Measurements from ENCODE around the gene FUT3.
A peak's percentile ranks its signal among the peaks of the same experiment; 100 is the strongest.
"Not testable (repeated sequence)": the region's sequence is repeated elsewhere in the genome, so short reads cannot be mapped to it uniquely, and the experiment has no call there.

FUT3 gene

DNA sequence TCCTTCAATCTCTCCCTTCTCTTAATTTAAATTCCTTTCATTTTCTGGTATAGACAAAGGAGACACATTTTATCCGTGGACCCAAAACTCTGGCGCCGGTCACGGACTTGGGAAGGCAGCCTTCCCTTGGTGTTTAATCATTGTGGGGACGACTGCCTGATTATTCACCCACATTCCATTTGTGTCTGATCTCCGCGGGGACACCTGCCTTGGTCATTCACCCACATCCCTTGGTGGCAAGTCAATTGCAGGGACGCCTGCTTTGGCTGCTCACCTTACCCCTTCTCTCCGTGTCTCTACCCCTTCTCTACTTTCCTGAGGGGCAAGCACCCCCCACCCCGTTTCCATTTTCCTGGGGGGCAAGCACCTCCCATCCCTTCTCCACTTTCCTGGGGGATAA is 3.4 kb downstream of the FUT3 start:
- DNase-seq (ENCODE audit: low read depth), result not testable (repeated sequence)

GRCh38 chr19:5844456-5845433 is 6.5 kb downstream of the FUT3 start:
- DNase-seq (ENCODE audit: low read depth), result no peak

DNA sequence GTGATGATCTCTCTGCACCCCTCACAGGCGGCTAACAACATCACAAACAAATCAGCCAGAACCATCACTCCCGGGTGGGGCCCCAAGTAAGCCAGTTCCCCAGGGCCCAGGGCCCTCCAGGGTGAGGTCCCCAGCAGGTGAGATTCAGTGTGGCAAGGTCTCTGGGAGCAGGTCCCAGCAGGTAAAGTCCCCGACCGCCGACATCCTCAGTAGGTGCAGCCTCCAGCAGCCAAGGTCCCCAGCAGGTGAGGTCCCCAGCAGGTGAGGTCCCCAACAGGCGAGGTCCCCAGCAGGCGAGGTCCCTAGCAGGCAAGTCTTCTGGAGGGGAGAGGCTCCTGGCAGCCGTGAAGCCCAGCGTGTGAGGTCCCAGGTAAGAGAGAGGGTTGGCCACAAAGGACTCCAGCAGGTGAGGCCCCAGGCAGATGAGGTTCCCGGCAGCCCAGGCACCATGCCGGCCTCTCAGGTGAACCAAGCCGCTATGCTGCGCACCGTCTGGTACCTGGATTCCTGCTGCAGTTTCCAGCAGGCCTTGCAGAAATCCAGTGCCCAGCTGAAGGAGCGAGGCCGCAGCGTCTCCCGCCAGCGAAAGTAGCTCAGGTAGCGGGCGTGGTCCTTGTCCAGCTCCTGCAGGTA is 7.8 kb downstream of the FUT3 start:
- no peak for DNase-seq (ENCODE audit: low read depth)

GRCh38 chr19:5841735-5842111 is 9.5 kb downstream of the FUT3 start:
- not testable (repeated sequence) for DNase-seq (ENCODE audit: low read depth)

DNA sequence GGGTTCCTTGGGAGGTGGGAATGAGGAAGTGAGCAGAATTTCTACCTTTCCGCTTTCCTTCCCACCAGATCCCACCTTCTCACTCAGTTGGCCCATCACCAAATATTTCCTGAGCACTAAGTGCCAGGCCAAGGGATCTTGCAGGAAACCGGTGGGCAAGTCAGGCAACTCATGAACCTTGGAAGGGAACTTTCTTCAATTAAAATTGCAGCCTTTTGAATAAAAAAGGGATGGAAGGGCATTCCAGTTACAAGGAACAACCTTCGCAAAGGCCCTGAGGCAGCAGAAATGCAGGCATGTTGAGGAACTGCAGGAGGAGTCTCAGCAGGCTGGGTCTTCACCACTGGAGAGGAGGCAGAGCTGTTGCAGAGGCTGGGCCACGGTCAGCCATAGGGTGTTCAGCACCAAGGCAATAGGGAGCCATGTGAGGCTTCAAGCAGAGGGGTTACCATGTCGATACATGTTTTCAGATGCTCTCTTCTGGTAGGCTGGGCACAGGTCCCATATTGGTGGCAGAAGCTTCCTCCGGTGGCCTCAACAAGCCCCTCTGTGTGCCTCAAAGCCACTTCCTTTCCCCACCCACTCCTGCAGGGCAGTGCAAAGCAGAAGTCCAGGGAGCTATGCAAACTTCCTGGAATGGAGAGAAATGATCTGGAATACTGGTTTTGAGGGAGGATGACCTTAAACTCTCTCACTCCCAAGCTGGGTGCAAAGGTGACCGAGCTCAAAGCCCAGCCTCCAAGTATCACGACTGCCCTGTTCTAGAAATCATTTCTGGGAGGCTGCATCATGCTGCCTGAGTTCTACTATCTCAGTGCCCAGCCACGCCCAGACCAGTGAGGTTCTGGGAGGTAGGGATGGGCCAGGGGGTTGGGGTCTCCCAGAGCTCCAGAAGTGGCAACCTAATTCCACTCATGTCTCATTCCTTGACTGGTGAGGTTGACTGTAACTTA is 11.9 kb downstream of the FUT3 start, which contains the start of gene FUT6:
Gene FUT6, minus strand, starts transcription at position 638 of the 953 bp plus-strand sequence. CDS start 7,135 bp downstream, outside the sequence.
- DNase-seq (ENCODE audit: low read depth), result no peak

DNA sequence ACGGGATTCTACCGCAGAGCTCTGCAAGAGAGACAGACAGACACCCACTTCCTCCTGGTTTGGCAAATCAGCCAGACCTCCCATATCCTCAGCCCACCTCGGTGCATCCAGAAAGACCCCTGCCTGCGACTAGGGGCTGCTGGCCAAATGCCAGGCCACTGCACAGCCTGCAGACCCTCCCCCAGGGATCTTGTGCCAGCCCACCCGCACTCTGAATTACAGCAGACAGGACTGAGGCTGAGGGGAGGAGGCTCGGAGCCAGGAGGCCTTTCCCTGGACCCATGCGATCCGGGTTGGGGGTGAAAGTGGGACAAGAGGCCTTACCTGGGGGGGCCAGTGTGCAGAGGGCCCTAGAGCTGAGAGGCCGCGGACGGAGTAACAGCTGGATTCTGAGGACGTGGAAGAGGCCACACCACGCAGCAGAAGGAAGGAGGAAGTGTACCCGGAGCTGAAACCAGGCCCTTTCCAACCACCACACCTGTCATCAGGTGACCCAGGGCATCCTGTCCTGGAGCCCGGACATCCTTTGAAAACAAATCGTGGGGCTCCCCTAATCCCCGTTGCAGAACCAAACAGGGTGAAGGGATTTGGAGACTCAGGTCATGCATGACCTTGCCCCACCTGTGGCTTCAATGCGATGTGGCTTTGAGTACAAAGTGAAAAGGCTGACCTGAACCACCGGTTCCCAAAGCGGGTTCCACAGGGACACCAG is 12.7 kb downstream of the FUT3 start:
- DNase-seq (ENCODE audit: low read depth), result no peak

GRCh38 chr19:5837761-5838352 is 13.4 kb downstream of the FUT3 start:
- no peak for DNase-seq (ENCODE audit: low read depth)

GRCh38 chr19:5832527-5833216 is 18.6 kb downstream of the FUT3 start:
- DNase-seq (ENCODE audit: low read depth), result no peak

- DNase-seq (ENCODE audit: low read depth), result no peak
These were observed 19.2 kb downstream of the FUT3 start for GRCh38 chr19:5832061-5832460.

- no peak for DNase-seq (ENCODE audit: low read depth)
These were observed 20.1 kb downstream of the FUT3 start for GRCh38 chr19:5831159-5831558.

DNA sequence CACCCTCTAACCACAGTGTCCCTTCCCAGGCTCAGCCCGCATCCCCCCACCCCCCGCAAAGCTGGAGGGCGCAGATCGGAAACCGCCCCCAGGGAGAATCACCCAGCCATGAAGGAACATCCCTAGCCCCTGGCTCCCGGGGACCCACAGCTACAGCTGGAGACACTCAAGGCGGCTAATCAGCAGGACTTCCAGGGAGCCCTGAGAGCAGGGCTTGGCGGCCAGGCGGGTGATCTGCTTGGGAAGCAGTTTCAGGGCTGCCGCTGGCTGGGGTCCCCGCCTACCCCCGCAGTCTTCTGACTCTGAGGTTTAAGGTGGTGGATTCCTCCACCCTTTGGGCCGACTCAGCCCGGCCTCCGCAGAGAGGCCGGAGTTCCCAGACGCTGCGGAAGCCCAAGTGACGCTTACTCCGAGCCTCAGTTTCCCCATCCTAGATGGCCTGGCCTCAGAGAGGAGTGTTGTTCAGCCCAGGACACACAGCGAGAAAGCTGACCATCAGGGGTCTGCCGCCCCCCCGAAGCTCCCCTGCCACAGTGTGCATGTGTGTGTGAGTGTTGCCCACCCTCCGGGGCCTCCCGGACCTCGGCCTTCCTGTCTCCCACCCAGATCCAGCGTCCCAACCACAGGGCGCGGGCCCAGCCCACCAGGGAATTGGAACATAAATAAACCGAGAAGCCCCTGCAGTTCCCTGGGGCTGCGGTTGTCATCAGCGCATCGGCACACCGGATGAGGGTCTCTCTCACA is 21.5 kb downstream of the FUT3 start:
- no peak for DNase-seq (ENCODE audit: low read depth)

DNA sequence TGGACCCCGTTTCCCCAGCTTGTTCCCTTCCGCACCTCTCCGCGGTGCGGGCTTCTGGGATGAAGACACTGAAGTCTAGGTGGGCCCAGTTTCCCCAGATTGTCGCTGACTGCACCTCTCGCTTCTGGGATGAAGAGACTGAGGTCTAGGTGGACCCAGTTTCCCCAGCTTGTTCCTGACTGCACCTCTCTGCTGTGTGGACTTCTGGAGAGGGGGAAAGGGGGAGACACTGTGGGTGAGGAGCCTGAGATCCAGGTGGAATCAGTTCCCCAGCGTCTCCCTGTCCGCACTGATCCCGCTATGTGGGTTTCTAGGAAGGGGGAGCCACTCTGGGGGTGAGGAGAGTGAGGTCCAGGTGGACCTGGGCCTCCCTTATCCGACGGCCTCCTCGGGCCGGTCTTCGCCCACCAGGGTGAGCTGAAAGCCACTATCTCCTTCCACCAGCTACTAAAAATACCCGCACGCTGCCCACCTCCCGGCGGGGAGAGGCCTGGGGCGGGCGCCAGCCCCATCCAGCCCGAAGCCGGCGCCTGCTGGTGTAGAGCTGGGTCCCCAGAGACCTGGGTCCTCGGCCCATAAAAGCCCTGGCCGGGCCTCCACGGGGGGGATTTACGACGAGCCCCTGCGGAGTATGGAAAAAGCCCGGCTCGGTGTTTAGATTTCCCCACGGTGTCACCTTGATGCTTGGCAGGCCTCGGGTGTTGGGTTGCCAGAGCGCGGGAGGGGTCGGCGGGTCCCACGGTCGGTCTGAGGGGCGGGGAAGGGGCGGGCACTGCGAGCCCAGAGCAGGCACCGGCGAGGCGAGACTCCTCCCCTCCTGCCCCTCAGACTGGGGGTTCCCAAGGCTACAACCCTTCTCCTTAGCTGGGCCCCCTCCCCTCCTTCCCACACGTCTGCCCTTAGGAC is 22.3 kb downstream of the FUT3 start:
- peak; percentile 15 for DNase-seq (ENCODE audit: low read depth)

- DNase-seq (ENCODE audit: low read depth), result peak; percentile 90
These were observed 23.2 kb downstream of the FUT3 start for GRCh38 chr19:5827891-5828660.

GRCh38 chr19:5827342-5827890 is 23.8 kb downstream of the FUT3 start:
- DNase-seq (ENCODE audit: low read depth), result no peak

DNA sequence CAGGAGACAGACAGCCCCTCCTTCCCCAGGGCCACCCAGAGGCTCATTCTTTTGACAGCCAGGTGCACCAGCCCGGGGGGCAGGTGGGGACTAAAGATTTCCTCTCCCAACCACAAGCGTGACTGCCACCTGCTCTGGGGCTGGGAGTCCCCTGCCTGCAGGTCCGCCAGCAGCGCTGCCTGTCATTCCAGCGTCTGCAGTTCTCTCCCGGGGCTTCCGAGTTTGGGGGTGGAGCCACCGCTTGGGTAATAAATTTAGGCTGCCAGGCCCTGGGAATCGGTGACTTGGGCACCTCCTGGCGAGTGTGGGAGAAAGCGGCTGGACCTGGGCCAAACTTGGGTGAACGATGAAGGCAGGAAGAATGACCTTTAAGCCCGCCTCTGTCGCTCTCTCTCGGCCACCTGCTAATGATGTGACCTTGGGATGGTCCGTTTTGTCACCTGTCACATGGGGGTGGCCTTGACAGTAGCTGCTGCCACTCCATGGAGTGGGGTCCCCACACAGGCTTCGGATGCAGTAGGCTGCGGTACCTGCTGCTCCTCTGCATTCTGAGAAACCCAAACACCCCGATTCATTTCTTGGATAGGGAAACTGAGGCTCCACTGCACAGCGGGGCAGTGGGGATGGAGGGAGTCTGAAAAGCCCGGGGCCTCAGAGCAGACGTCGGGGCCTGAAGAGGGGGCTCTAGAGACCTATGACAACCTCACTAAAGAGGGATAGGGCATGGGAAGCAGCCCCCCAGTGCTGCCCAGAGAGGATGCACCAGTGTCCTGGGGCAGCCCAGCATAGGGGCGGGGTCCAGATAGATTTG is 24.5 kb downstream of the FUT3 start:
- peak; percentile 53 for DNase-seq (ENCODE audit: low read depth)

- DNase-seq (ENCODE audit: low read depth), result no peak
These were observed 26.1 kb downstream of the FUT3 start for GRCh38 chr19:5825178-5825577.

DNA sequence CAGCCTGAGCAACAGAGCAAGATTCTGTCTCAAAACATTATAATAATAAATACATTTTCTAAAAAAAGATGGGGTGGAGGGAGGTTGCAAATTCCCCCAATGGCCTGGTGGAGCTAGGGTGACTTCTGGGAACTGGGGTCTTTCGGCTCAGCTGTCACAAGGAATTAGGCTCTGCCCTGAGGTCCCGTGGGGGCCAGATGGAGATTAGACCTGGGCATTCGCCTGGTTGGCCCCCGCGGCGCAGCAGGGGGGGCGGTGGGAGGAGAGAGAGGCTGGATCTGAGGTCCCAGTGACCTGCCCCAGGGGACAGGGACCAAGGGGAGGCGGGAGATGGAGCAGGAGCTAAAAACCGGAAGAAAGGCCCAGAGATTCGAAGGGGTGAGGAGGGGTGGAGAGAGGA is 26.5 kb downstream of the FUT3 start:
- DNase-seq (ENCODE audit: low read depth), result no peak

Data from EH (cell line).